Stimulated activated CD8-positive, alpha-beta memory T cell treated with anti-CD3 and anti-CD28 coated beads, Interleukin-12 subunit alpha, Interleukin-12 subunit beta, amount 100 ng/mL, for 24 hours (primary cell): Measurements from ENCODE around the gene FBXL15.

ENCODE experiments used
- DNase-seq: peaks from one replicate; pipeline ENCODE4 v3.0.0-alpha.2; 2020; ENCODE audit errors: extremely low read depth

FBXL15 gene

DNA sequence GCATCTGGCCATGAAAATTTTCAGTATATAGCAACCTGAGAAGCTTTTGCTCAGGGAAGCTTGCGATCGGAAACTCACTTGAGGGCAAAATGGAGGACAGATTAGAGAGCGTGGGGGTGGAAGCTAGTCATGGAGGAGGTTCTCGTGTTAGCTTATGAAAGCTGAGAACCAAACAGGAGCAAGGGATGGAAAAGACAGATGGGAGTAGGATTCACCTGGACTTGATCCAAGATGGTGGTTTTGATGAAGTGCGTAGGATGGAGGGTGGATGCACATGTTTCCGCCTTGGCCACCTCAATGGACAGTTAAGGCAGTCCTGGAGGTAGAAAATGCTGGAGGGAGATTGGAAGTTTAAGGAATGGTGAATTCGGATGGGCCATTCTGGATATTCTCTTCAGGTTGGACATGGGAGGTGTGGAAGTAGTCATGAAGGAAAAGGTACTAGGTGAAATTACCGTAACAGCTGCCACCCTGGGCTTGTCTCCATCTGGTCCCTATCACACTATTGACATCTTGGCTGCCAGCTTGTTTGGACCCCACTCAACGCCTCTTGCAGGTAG, 37.0 kb downstream of the FBXL15 start:
- no peak for DNase-seq

GRCh38 chr10:102458656-102459055, 38.0 kb downstream of the FBXL15 start:
- DNase-seq = no peak

DNA sequence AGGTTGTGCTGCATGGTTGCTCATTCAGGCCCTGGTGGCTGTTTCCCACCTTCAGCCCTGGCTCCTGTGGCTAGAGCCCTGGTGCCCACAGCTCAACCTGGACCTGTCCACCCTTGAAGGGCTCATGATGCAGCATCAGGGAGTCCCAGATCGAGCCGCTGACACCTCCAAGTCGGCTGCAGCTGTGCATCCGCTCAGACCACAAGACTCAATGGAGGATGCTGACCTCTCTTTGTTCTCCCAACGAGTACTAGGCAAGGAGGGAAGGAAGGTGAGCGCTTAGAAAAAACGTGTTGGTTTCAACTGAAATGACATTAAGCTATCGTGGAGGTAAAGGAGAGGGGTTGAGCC, 40.2 kb downstream of the FBXL15 start:
- DNase-seq = no peak

- peak; percentile 85 for DNase-seq
These were observed 40.8 kb downstream of the FBXL15 start for GRCh38 chr10:102461187-102462054.

DNA sequence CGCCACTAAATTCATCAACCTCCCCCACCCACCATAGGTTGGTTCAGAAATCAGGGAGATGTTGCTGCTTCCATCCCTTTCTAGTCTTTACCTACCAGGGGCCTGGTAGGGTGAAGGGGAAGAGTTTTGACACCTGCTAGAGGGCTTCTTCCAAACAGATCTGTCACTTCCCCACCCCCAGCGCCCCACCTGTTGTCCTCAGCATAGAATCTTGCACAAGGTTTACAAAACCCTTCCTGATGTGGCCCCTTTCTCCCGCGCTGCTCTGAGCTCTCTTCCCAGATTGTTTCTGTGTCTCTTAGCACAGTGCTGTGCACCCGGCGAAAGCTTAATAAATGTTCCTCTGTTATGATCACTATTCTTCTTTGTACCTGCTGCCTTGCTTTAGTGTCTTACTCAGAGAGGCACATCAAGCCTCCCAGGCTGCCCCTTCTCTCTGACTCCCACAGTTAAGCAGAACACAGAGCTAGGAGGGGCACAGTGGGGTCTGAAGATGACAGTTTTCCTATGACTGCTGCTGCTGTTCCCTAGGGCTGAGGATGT, 41.9 kb downstream of the FBXL15 start:
- no peak for DNase-seq

DNA sequence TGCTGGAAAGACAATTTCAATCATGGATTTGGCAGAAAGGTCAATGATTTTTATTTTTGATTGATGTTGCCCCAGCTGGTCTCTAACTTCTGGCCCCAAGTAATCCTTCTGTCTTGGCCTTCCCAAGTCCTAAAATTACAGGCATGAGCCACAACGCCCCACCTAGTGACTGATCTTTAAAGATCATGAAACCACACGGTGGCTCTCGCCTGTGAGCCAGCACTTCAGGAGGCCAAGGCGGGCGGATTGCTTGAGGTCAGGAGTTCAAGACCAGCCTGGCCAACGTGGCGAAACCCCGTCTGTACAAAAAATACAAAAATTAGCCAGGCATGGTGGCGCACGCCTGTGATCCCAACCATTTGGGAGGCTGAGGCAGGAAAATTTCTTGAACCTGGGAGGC, 43.3 kb downstream of the FBXL15 start:
- no peak for DNase-seq

GRCh38 chr10:102465466-102465865, 44.8 kb downstream of the FBXL15 start:
- no peak for DNase-seq

DNA sequence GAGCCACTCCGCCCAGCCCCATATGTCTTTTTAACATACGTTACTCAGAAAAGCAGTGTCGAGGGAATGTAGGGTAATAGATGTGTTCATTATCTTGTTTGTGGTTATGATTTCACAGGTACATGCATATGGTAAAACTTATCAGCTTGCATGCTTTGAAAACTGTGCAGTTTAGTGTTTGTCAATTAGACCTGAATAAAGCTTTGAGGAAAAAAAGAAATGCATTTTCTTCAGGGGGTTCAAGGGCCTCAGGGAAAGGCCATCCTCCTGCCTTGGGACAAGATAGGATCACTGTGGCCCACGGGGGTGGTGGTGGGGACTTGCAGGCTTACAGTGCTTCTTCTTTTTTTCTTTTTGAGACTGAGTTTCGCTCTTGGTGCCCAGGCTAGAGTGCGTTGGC, 46.7 kb downstream of the FBXL15 start:
- DNase-seq = no peak

DNA sequence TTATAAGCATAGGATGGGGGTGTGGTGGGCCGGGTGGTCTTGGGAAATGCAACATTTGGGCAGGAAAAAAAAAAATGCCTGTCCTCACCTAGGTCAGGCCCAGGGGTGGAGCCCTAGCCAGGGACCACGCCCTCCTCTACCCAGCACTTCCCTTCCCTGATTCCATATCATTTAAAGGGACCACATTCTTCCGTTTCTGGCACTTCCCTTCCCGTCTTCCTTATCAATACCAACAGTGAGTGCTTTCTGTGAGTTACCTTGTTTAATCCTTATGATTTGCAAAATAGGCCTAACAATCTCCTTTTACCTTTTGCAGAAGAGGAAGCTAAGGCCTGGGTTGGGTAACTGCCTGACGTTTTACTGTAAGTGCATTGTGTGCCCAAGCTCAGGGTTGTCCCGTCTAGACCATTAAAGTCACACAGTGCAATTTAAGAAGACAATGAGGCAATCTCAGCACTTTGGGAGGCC, 47.4 kb downstream of the FBXL15 start:
- DNase-seq = no peak

DNA sequence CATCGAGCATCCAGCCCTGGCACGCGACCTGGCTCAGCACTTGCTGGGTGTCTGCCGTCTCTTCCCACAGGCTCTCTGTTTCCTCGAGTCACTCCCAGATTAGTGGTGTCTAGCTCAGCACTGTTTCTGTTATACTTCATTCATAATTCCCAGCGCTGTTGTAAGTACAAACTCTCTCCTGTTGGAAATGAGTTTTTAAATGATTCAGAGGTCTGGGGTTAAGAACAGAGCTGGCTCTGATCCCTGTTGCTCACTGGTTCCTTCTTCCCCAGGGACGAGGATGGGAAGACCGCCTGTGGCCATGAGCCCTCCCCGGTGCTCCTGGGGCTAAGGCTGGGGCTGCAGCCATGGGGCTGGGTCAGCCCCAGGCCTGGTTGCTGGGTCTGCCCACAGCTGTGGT, 48.0 kb downstream of the FBXL15 start:
- DNase-seq = no peak

GRCh38 chr10:102470579-102471546, 50.2 kb downstream of the FBXL15 start:
- DNase-seq = no peak
